Activated naive CD8-positive, alpha-beta T cell treated with anti-CD3 and anti-CD28 coated beads for 36 hours (primary cell): ENCODE measurements around the gene PRB4. TPM values are rescaled to one million over a fixed set of nuclear protein-coding genes. Genes with fewer than 3 reads are reported as not detected.
"Not testable (repeated sequence)": the region's sequence is repeated elsewhere in the genome, so short reads cannot be mapped to it uniquely, and the experiment has no call there.

ENCODE experiments used
- DNase-seq: peaks from one replicate; pipeline ENCODE4 v3.0.0; 2021
- H3K27ac Mint-ChIP-seq: one replicate; pipeline ENCODE4 v1.8.0; 2022; ENCODE audit warnings: mild to moderate bottlenecking, moderate library complexity, mixed read lengths
- H3K27me3 Mint-ChIP-seq: one replicate; pipeline ENCODE4 v1.8.0; 2022; ENCODE audit warnings: mild to moderate bottlenecking, mixed read lengths
- H3K36me3 Mint-ChIP-seq: one replicate; pipeline ENCODE4 v1.8.0; 2021; ENCODE audit warnings: mild to moderate bottlenecking, mixed read lengths
- H3K4me1 Mint-ChIP-seq: one replicate; pipeline ENCODE4 v1.8.0; 2021; ENCODE audit warnings: mixed read lengths
- H3K4me3 Mint-ChIP-seq: one replicate; pipeline ENCODE4 v1.8.0; 2022; ENCODE audit warnings: mild to moderate bottlenecking, moderate library complexity, mixed read lengths
- H3K9me3 Mint-ChIP-seq: one replicate; pipeline ENCODE4 v1.8.0; 2022; ENCODE audit warnings: mixed read lengths
- total RNA-seq, 2 experiments: library from RNA; stranded (reverse); gene quantifications; one replicate each; pipeline ENCODE4 v1.2.3, GENCODE V29; 2021

PRB4 gene
- total RNA-seq: not detected

GRCh38 chr12:11310336-11310735 is at the start of gene PRB4:
TSS of gene PRB4 (minus strand) at chr12:11310436. CDS start at chr12:11310398, 38 bp downstream.
- Mint-ChIP-seq H3K4me1 (no peaks in the 10 kb centered on the region), H3K9me3 (peaks cover 5% of the 10 kb centered on the region), H3K4me3 (no peak within 1 kb of the TSS), H3K27me3 (no peaks in the 10 kb centered on the region), H3K27ac (no peak within 1 kb of the TSS), H3K36me3 (peaks cover 10% of the 10 kb centered on the region)
- DNase-seq: no peak

GRCh38 chr12:11351736-11352135 is 41.5 kb upstream of the PRB4 start:
- H3K4me1 Mint-ChIP-seq: not testable (repeated sequence)

GRCh38 chr12:11348439-11348838 is 38.2 kb upstream of the PRB4 start:
- no peaks in the 10 kb centered on the region for H3K4me1 Mint-ChIP-seq
- no peaks in the 10 kb centered on the region for H3K36me3 Mint-ChIP-seq
- peaks cover 5% of the 10 kb centered on the region for H3K27me3 Mint-ChIP-seq
- DNase-seq: no peak
- peaks cover 4% of the 10 kb centered on the region for H3K9me3 Mint-ChIP-seq
- H3K4me3 Mint-ChIP-seq: no peak overlapping the region
- no peak overlapping the region for H3K27ac Mint-ChIP-seq

More at GRCh38 chr12:11351736-11352135, 41.5 kb upstream of the PRB4 start:
- DNase-seq, H3K4me3 Mint-ChIP-seq, H3K27ac Mint-ChIP-seq, H3K36me3 Mint-ChIP-seq, H3K9me3 Mint-ChIP-seq: not testable (repeated sequence)
- H3K27me3 Mint-ChIP-seq: peaks cover 12% of the 10 kb centered on the region

GRCh38 chr12:11347810-11348209 is 37.6 kb upstream of the PRB4 start:
- Mint-ChIP-seq H3K27ac (no peak overlapping the region), H3K4me1 (no peaks in the 10 kb centered on the region), H3K36me3 (no peaks in the 10 kb centered on the region), H3K4me3 (no peak overlapping the region), H3K9me3 (peaks cover 4% of the 10 kb centered on the region), H3K27me3 (peaks cover 5% of the 10 kb centered on the region)
- no peak for DNase-seq

GRCh38 chr12:11344500-11344899 is 34.3 kb upstream of the PRB4 start:
- no peak for DNase-seq
- H3K4me3 Mint-ChIP-seq: no peak overlapping the region
- no peak overlapping the region for H3K27ac Mint-ChIP-seq
- H3K36me3 Mint-ChIP-seq: peaks cover 2% of the 10 kb centered on the region
- peaks cover 4% of the 10 kb centered on the region for H3K9me3 Mint-ChIP-seq
- no peaks in the 10 kb centered on the region for H3K27me3 Mint-ChIP-seq
- H3K4me1 Mint-ChIP-seq: no peaks in the 10 kb centered on the region

GRCh38 chr12:11324426-11324825 is 14.2 kb upstream of the PRB4 start:
- H3K9me3 Mint-ChIP-seq: no peaks in the 10 kb centered on the region
- no peak for DNase-seq
- no peaks in the 10 kb centered on the region for H3K27me3 Mint-ChIP-seq
- H3K4me1 Mint-ChIP-seq: no peaks in the 10 kb centered on the region
- H3K27ac Mint-ChIP-seq: no peak overlapping the region
- H3K36me3 Mint-ChIP-seq: no peaks in the 10 kb centered on the region
- H3K4me3 Mint-ChIP-seq: no peak overlapping the region

- no peak overlapping the region for H3K27ac Mint-ChIP-seq
- H3K9me3 Mint-ChIP-seq: peaks cover 4% of the 10 kb centered on the region
- H3K36me3 Mint-ChIP-seq: peaks cover 2% of the 10 kb centered on the region
- no peaks in the 10 kb centered on the region for H3K4me1 Mint-ChIP-seq
- no peak overlapping the region for H3K4me3 Mint-ChIP-seq
- DNase-seq: no peak
- H3K27me3 Mint-ChIP-seq: no peaks in the 10 kb centered on the region
Observed at GRCh38 chr12:11321980-11322379, 11.7 kb upstream of the PRB4 start.

GRCh38 chr12:11307143-11307542 is 3.1 kb downstream of the PRB4 start:
- no peak overlapping the region for H3K27ac Mint-ChIP-seq
- H3K9me3 Mint-ChIP-seq: peaks cover 10% of the 10 kb centered on the region
- no peaks in the 10 kb centered on the region for H3K4me1 Mint-ChIP-seq
- H3K4me3 Mint-ChIP-seq: no peak overlapping the region
- H3K27me3 Mint-ChIP-seq: no peaks in the 10 kb centered on the region
- H3K36me3 Mint-ChIP-seq: peaks cover 7% of the 10 kb centered on the region
- no peak for DNase-seq

GRCh38 chr12:11273449-11273848 is 36.8 kb downstream of the PRB4 start:
- no peaks in the 10 kb centered on the region for H3K27me3 Mint-ChIP-seq
- no peak overlapping the region for H3K4me3 Mint-ChIP-seq
- H3K9me3 Mint-ChIP-seq: no peaks in the 10 kb centered on the region
- no peak for DNase-seq
- peaks cover 2% of the 10 kb centered on the region for H3K36me3 Mint-ChIP-seq
- no peaks in the 10 kb centered on the region for H3K4me1 Mint-ChIP-seq
- no peak overlapping the region for H3K27ac Mint-ChIP-seq

GRCh38 chr12:11269607-11270006 is 40.6 kb downstream of the PRB4 start, which contains the start of gene PRB3:
TSS of gene PRB3 (minus strand) at chr12:11269707. CDS start at chr12:11269669, 38 bp downstream.
- DNase-seq: no peak
- Mint-ChIP-seq H3K27me3 (no peaks in the 10 kb centered on the region), H3K4me1 (no peaks in the 10 kb centered on the region), H3K9me3 (no peaks in the 10 kb centered on the region), H3K36me3 (no peaks in the 10 kb centered on the region), H3K27ac (no peak within 1 kb of the TSS), H3K4me3 (no peak within 1 kb of the TSS)

- no peak overlapping the region for H3K4me3 Mint-ChIP-seq
Observed at GRCh38 chr12:11264501-11264900, 45.7 kb downstream of the PRB4 start.

More at GRCh38 chr12:11264501-11264900, 45.7 kb downstream of the PRB4 start:
- Mint-ChIP-seq H3K36me3 (peaks cover 2% of the 10 kb centered on the region), H3K9me3 (peaks cover 15% of the 10 kb centered on the region), H3K27ac (no peak overlapping the region), H3K4me1 (no peaks in the 10 kb centered on the region), H3K27me3 (no peaks in the 10 kb centered on the region)
- DNase-seq: no peak

Other genes with a start within 250 kb of the PRB4 start
- gene TAS2R46, start 248.1 kb downstream of the PRB4 start, total RNA-seq: under 1 TPM; 0.39 to 0.48 TPM
- under 1 TPM; 0.29 to 0.36 TPM for gene TAS2R43, start 218.1 kb downstream of the PRB4 start, total RNA-seq
- gene TAS2R30, start 175.8 kb downstream of the PRB4 start, total RNA-seq: under 1 TPM; 0.86 to 0.97 TPM
- gene SMIM10L1, start 139.2 kb downstream of the PRB4 start, total RNA-seq: 1 to 10 TPM; 8.7 to 9.0 TPM
- not detected for gene TAS2R42, start 123.5 kb downstream of the PRB4 start, total RNA-seq
- not detected for gene PRB3, start 40.7 kb downstream of the PRB4 start, total RNA-seq
- gene PRB2, start 85.1 kb upstream of the PRB4 start, total RNA-seq: not detected